Measurements from ENCODE around the gene XIRP2. TPM values are rescaled to one million over a fixed set of nuclear protein-coding genes. Genes with fewer than 3 reads are reported as not detected.

XIRP2 gene
- polyA plus RNA-seq, 4 donors = 0.05 to 0.15 (median 0.11) TPM

DNA sequence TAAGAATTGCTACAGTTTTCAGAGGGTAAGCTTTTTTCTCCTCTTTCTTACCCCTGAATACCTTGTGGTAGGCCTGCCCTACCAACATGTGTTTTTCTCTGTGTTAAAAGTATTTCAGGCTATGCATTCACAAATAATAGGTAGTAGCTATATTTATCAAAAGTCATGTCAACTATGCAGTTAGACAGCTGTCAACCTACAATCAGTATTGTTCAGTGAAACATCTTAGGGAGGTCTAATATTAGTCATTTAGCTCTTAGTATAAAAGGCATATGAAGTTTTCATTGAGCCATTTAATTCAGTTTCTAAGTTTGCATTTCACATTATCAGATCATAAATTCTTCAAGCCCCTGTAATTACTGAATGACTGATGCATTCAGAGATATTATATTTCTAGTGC lies 36.7 kb downstream of the XIRP2 start:
- no peak for DNase-seq (ENCODE audit: low read depth in 4 of 4, low spot score in 3 of 4)

DNA sequence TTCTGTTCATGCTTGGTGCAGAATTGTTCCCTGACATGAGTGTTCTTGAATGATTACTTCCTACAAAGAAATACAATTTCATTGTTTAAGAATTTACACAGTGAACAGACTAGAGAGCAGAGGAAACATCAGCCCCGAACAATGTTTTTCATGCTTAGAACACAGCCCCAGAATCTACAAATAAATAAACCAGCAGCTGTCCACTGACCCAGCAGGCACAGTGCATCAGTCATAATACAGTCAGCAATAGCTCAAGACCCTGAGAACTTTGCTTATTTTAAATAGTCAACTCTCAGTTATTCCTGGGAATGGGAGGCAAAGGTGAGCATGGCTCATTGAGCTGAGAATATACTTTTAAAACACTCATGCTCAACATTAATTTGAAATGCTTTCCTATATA lies 38.4 kb downstream of the XIRP2 start:
- DNase-seq (ENCODE audit: low read depth in 4 of 4, low spot score in 3 of 4) = no peak

DNA sequence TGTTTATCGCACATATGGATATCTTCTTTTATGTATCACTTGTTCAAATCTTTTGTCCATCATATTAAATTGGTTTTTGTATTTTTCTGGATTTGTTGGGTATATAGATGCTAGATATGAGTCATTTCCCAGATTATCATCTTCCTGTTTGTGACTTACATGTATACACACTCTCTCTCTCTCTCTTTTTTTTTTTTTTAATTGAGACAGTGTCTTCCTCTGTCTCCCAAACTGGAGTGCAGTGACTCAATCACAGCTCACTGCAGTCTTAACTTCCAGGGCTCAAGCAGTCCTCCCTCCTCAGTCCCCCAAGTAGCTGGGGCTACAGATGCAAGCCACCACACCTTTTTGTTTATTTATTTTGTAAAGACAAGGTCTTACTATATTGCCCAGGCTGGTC lies 43.8 kb downstream of the XIRP2 start:
- DNase-seq (ENCODE audit: low read depth in 4 of 4, low spot score in 3 of 4) = no peak

DNA sequence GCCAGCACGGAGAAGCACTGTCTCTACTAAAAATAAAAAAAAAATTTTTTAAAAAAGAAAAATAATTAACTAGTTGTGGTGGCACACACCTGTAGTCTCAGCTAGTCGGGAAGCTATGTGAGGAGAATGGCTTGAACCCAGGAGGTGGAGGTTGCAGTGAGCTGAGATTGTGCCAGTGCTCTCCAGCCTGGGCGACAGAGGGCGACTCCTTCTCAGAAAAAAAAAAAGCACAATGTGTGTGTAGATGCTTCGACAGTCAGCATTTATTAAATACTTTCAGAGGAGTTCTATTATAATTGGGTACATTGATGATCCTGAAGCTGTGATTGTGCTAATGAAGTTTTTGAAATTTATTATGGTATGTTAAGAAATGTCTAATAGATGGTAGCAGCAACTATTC lies 46.5 kb downstream of the XIRP2 start:
- DNase-seq (ENCODE audit: low read depth in 4 of 4, low spot score in 3 of 4) = no peak

DNA sequence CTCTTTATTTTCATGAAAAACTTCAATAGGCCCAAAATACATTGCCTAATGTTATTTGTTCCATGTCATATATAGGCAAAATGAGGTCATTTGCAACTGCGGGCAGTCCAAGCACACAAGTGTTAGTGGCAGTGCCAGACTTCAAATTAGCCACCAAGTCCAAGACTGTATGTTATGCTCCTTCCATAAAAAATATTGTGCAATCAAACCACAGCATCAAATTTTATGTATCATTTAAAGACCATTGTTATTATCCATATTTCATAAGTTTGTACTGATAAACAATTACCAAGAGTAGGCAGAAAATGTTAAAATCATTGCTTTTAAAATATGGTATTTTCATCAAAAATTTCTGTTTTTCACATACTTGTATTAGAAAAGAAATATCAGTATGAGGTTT lies 54.1 kb downstream of the XIRP2 start:
- no peak for DNase-seq (ENCODE audit: low read depth in 4 of 4, low spot score in 3 of 4)

DNA sequence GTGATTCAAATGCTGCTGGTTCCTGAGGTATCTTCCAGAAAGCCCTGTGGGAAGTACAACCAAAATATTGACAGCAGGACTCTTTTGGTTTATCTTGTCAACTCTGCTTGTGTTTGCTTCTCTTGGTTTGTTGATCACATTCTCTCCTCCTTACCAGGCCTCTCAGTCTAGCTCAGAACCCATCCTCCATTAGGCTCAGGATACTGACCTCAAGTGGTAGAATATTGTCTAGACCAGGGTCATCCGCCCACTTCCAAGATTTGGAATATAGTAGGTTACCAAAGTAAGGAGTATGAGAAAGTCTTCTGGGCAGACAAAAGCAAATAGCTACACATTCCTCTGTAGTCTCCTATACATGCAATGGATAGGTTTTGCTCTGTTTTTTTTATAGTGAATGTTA lies 56.6 kb downstream of the XIRP2 start:
- DNase-seq (ENCODE audit: low read depth in 4 of 4, low spot score in 3 of 4) = no peak

DNA sequence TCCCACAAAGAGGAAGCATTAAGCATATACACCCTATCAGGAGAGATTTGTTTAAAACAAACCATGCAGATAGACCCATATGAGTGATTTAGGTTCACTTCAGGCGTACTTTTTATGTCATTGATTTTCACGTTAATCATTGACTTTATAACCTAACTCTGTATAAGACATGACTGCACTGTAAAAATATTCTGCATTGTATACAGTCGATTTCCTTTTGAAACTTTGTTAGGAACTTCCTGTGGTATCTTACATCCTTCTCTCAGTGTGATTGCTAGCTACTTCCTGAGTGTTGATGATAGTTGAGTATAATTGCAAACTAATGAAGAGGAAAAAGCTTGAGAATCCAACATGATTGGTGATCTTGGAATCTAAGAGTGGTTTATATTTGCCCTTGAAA lies 69.4 kb downstream of the XIRP2 start:
- DNase-seq (ENCODE audit: low read depth in 4 of 4, low spot score in 3 of 4) = peak in 1 of 4 donors; percentile 17

DNA sequence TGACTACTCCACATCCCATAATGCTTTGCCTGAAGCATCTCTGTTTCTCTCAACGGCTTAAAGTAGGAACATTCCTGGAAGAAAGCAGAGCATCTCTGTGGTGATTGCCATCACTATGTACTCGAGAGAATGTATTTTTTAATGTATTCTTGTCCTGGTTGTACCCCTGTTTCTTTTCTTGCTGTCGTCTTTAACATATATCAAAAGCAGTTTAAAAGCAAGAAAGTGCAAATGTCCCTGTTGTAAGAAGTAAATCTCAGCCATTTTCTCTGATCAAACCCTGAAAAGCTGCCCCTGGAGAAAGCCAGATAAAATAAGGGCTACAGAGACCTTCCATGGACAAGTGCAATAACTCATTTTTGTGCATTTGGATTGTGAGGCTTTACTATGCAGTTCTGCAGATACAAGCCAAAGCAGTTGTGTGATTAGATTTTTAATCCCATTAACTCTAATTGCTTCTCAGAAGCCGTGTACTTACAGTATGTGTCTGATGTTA lies 70.8 kb downstream of the XIRP2 start:
- no peak for DNase-seq (ENCODE audit: low read depth in 4 of 4, low spot score in 3 of 4)

DNA sequence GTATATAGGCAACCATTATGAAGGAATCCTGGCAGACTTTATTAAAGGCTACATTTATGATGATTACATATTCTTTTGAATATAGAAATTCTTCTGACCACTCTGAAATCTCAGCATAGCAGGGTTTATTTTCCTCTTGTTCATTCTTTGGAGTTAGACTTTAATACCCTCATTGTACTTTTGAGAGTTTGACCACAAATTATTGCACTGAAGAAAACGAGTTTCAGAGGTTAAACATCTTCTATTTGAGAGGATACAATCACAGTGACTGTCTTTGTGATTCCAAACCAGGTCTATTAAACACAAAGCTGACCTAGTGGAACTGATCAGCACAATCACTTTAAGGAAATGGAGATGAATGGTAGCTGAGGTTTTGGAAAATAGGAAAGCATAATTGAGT lies 71.3 kb downstream of the XIRP2 start:
- no peak for DNase-seq (ENCODE audit: low read depth in 4 of 4, low spot score in 3 of 4)

DNA sequence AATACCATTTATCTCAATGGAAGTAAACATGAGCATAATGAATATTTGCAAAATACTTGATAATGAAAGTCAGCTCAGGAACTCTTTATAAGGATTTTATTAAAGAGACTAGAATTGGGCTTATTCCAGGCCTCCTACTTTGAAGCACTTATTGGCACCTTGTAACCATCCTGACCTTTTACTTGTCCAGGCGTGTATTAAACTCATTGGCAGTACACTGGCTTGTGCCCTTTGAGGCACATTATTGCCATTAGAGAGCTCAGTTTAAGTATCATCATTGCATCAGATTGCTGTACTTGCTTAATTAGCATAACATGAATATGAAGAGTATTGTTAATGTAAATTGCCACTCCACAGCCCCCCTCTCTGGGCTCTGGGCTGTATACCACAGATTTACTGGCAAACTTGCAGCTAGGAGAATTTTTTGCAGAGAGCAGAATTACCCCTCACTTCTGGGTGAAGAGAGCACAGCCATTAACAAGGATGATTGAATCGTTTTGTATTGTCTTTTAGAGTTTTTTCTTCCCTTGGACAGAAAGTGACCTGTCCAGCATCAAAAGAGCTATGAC lies 72.5 kb downstream of the XIRP2 start:
- no peak for DNase-seq (ENCODE audit: low read depth in 4 of 4, low spot score in 3 of 4)

DNA sequence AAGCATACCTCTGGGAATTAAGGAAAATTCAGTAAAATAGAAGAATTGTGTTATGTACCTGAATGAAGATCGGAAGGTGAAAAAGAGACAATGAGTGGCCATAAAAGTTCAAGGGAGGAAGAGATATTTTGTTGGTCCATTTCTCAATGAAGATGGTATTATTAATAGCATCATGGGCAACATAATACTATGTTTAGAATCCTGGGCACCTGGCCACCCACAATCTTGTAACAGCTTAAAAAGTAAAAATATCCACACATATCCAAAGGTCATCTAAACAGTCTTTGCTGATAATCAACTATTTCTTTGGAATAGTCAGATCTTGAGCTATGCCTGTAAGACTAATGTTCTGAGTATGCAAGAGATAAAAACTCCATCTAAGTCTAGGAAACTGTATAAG lies 73.7 kb downstream of the XIRP2 start:
- no peak for DNase-seq (ENCODE audit: low read depth in 4 of 4, low spot score in 3 of 4)

DNA sequence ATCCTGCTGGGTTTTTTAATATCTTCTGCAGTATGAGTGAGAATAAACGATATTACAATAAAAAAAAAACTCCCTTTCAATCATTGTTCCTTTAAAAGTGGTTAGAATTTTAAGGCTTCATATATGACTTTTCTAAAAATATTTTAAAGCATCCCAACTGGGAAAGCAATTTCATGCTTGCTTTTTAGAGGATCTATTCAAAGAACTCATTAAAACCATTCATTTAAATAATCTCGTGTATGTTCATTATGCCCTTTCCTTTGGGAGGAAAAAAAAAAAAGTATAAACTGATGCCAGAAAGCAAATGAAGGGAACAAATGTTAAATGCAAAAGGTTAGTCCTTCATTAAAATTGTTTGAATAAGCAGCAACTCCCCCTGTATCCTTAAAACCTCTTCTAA lies 81.2 kb downstream of the XIRP2 start:
- DNase-seq (ENCODE audit: low read depth in 4 of 4, low spot score in 3 of 4) = no peak

DNA sequence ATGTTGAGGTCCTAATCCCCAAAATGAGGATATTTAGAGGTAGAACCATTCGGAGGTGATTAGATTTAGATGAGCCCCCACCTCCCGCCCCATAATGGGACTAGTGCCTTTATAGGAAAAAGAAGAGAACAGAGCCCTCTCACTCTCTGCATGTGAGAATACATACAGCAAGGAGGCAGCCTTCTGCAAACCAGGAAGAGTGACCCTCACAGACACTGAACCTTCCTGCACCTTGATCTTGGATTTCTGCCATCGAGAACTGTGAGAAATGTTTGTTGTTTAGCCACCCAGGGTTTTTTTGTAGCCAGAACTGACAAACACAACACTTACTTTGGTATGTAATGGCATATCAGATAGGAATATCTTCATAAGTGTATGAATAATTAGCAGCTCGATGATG lies 83.7 kb downstream of the XIRP2 start:
- no peak for DNase-seq (ENCODE audit: low read depth in 4 of 4, low spot score in 3 of 4)

DNA sequence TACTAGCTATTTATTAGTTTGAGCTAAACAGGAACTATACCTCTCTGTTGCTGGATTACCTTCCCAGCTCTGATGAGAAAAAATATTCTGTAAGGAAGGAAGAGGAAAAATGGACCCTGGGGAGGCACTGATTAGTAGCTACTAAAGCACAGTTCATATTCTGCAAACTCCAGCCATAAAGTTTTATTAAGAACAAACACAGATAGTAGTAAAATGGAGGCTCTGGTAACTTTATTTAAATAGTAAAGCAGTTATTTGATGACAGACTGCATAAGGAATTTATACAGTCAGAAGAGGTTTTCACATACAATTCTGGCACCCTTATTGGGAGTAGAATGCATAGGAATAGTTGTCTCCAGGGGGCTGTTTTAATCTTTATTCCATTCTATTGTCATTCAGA lies 84.1 kb downstream of the XIRP2 start:
- DNase-seq (ENCODE audit: low read depth in 4 of 4, low spot score in 3 of 4) = no peak

DNA sequence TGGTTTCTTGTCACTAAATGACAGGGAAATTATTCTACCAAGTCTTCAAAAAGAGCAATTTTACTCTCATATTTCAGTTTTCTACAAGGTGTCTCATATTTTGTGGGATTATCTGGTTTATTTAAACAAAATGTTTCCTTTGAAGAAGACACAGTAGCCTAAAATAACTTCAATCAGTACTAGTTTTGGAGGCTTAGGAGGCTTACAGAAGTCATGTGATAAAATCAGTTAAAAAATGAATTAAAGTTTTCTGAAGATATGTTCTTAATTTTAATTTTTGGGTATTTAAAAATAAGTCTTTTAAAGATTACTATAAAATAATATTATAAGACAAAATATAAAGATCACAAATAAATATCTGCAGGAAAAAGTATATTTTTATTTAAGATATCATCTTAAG lies 95.9 kb downstream of the XIRP2 start:
- no peak for DNase-seq (ENCODE audit: low read depth in 4 of 4, low spot score in 3 of 4)

DNA sequence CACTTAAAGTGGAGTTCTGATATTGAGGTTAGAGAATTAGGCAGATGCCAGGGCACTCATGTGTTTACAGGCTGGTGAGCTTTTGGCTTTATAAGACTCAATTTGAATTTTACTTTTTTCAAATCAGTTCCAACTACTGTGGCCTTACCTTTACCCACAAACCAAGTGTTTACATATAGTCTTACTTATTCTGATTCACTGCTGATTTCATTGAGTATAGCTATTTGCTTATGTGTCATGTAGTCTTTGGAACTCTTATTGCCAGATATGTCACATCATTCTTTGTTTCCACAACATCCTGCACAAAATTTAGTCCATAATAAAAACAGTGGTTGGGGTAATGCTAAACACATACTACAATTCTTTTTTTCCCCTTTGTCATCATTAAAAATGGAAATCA lies 96.5 kb downstream of the XIRP2 start:
- no peak for DNase-seq (ENCODE audit: low read depth in 4 of 4, low spot score in 3 of 4)

DNA sequence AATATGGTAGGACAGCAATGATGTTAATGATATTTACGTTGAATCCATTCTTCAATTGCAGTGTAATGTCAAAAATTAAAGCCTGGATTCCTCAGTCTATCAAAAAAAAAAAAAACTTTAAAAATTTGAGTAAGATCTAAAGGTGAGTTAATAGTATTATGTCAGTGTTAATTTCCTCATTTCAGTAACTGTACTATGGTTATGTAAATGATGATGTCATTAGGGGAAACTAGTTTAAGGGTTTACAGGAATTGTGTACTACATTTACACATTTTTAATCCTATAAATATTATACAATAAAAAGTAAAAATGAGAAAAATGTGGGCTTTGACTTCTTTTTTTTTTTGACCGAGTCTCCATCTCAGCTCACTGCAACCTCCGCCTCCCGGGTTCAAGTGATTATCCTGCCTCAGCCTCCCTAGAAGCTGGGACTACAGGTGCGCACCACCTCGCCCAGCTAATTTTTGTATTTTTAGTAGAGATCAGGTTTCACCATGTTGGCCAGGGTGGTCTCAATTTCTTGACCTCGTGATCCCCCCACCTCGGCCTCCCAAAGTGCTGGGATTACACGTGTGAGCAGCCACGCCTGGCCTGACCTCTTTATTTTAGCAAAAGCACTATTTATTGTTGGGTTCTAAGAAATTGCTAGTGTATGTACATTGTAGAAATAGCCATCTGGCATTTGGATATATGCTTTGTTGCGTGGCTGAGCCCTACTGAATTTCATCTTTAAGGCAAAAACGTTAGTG lies 106.5 kb downstream of the XIRP2 start:
- DNase-seq (ENCODE audit: low read depth in 4 of 4, low spot score in 3 of 4) = no peak

DNA sequence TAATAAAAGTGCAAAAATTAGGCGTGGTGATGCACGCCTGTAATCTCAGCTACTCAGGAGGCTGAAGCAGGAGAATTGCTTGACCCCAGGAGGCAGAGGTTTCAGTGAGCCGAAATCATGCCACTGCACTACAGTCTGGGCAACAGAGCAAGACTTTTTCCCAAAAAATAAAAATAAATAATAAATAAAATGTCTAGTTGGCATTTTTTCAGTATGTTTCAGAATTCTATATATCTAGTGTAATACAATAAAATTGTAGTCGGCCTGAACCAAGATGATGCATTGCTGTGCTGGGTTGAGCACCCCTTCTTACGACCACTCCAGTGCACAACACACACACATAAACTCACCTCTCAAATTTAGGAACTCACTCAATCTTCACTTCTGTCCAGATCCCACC lies 108.2 kb downstream of the XIRP2 start:
- DNase-seq (ENCODE audit: low read depth in 4 of 4, low spot score in 3 of 4) = no peak

DNA sequence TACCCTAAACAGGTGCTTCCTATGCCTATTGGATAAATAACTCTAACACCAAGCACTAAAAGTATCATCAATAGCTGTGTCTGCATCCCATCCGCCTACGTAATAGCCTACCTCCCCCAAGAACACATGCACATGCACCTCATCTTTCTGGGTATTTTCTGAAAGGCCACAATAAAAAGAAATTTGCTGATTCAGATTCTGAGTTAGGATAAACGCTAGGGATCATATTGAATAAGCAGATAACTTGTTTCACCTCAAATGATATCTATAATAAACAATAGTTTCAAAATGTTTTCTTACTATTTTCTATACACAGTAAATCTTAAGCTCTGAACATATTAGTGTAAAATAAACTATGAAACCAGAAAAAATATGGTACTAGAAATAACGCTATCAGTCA lies 112.9 kb downstream of the XIRP2 start:
- no peak for DNase-seq (ENCODE audit: low read depth in 4 of 4, low spot score in 3 of 4)

DNA sequence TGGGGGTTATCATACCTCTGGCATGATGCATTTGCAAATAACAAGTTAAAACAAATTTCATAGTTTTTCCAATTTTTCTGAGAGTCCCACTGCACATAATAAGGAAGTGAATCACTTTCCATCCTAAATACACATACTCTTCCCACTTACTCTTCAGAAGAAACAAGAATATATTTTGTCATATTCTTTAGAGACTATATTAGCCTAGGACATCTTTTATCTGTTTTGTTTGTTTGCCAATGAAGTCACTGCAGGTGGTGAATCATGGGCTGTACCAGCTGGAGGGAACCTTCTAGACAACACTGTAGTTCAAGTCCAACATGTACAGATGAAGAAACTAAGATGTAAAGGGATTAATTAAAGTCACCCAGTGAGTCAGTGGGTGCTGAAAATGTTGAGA lies 116.8 kb downstream of the XIRP2 start:
- DNase-seq (ENCODE audit: low read depth in 4 of 4, low spot score in 3 of 4) = no peak

DNA sequence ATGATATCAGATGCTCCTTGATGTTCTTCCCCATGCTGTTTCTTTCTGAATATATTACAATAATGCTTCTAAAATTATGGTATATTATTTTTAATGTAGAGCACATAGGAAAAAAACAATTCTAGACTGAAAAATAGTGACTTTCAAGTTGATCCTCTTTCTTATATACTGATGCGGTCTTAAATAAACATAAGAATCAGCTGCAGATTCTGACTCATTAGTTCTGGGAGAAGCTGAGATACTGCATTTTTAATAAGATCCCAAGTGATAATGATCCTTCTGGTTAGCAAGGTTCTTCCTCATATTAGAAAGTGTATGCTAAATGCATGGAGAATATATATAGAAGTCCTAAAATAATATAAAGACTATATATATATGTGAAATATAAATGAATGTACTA lies 124.9 kb downstream of the XIRP2 start:
- no peak for DNase-seq (ENCODE audit: low read depth in 4 of 4, low spot score in 3 of 4)

DNA sequence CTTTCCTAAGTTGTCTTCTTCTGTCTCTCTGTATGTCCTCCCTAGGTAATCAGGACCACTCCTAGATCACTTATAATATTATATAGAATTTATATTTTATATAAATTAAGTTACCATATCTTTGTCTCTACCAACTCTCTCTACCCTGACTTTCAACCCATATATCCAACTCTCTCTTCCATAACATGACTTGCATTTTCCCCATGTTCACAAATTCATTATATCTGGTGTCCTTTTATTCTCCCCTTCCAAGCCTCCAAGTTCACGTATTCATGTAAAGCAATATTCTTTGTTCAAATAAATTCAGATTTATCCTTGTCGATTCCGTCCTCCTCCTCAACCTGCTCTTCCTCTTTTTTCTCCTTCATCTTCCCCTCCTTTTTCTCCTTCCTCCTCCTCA lies 127.5 kb downstream of the XIRP2 start:
- no peak for DNase-seq (ENCODE audit: low read depth in 4 of 4, low spot score in 3 of 4)

DNA sequence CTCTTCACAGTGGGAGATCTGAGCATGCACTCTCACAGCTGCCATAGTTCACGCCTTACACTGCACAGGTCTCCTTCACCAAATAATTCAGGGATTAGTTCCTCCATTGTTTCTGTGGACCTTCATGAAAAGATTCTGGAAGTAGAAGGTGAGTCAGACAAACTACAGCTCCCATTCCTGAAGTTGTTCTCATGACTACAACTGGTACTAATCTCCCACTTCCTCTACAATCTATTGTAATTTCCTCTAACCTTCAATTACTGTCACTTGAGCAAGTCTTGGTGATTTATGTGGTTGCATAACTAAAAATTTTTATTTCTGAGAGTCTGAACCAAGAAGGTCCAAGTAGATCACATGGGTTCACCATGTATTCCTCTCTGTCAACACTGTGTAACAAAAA lies 128.7 kb downstream of the XIRP2 start:
- DNase-seq (ENCODE audit: low read depth in 4 of 4, low spot score in 3 of 4) = no peak
